Activated T-cell treated with anti-CD3 and anti-CD28 coated beads, Interleukin-2, amount 50 U/mL, for 24 hours (primary cell): ENCODE measurements around the gene INPP4A.
A peak's percentile ranks its signal among the peaks of the same experiment; 100 is the strongest.

Experiments used
- DNase-seq: peaks from one replicate; pipeline ENCODE4 v3.0.0-alpha.2; 2020
- H3K27ac Mint-ChIP-seq: 2 replicates; pipeline ENCODE4 v1.8.0; 2020; ENCODE audit warnings: mild to moderate bottlenecking, mixed read lengths
- H3K27me3 Mint-ChIP-seq: 2 replicates; pipeline ENCODE4 v1.8.0; 2020; ENCODE audit warnings: mixed read lengths
- H3K36me3 Mint-ChIP-seq: 2 replicates; pipeline ENCODE4 v1.8.0; 2020; ENCODE audit warnings: low read depth, mixed read lengths
- H3K4me1 Mint-ChIP-seq: 2 replicates; pipeline ENCODE4 v1.8.0; 2020; ENCODE audit warnings: low read depth, mixed read lengths
- H3K4me3 Mint-ChIP-seq: 2 replicates; pipeline ENCODE4 v1.8.0; 2020; ENCODE audit warnings: mild to moderate bottlenecking, moderate library complexity, mixed read lengths
- H3K9me3 Mint-ChIP-seq: 2 replicates; pipeline ENCODE4 v1.8.0; 2020; ENCODE audit warnings: mixed read lengths

Gene INPP4A

DNA sequence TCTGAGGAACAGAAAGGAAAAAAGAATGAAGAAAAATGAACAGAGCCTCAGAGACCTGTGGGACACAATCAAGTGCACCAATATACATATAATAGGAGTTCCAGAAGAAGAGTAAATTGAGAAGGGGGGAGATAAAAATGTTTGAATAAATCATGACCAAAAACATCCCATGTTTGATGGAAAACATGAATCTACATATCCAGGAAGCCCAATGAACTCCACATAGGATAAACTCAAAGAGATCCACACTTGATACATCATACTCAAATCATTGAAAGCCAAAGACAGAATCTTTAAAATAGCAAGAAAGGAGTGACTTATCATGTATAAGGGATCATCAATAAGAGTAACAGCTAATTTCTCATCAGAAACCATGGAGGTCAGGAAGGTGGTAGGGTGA lies 83.7 kb downstream of the INPP4A start:
- Mint-ChIP-seq H3K27ac (no peak overlapping the region), H3K27me3 (no peaks in the 10 kb centered on the region), H3K9me3 (no peaks in the 10 kb centered on the region), H3K4me1 (peaks cover 18% of the 10 kb centered on the region), H3K36me3 (peaks cover 48% of the 10 kb centered on the region), H3K4me3 (no peak overlapping the region)
- DNase-seq: no peak

DNA sequence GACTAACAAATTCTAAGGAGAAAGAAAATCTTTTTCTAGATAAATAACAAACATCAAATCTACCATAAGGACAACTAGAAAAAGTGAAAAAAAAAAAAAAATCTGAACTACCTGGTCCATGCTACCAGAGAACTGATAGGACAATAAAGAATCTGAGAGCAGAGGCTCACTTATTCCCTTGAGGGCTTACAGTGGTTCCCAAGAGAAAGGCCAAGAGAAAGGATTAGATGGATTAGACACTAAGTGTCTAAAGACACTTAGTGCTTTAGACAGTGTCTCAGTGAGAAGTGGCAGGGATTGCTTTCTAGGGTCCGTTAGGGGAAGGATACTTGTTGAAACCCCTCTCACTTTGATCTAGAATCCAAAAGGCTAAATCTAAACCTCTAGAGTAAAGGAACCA lies 85.5 kb downstream of the INPP4A start:
- H3K27me3 Mint-ChIP-seq: no peaks in the 10 kb centered on the region
- peaks cover 16% of the 10 kb centered on the region for H3K4me1 Mint-ChIP-seq
- no peak for DNase-seq
- H3K4me3 Mint-ChIP-seq: no peak overlapping the region
- H3K36me3 Mint-ChIP-seq: peaks cover 52% of the 10 kb centered on the region
- no peaks in the 10 kb centered on the region for H3K9me3 Mint-ChIP-seq
- peak overlapping the region; percentile 9 for H3K27ac Mint-ChIP-seq

DNA sequence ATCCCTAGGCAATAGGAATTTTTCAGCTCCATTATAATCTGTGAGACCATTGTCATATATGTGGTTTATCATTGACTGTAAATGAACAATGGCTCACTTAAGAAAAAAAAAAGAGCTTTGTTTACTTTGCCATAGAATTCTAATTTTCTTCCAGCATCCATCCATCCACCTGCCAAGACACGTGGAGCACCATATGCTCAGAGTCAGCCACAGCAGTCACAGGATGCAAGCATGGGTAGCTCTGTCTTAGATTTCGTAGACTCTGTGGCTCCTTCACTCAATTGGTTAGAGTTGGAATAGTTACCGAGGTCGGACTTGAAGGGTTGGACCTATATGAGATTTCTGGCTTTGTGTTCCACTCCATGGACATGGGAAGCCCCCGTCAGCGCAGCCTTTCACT lies 88.1 kb downstream of the INPP4A start:
- H3K4me3 Mint-ChIP-seq: no peak overlapping the region
- DNase-seq: no peak

DNA sequence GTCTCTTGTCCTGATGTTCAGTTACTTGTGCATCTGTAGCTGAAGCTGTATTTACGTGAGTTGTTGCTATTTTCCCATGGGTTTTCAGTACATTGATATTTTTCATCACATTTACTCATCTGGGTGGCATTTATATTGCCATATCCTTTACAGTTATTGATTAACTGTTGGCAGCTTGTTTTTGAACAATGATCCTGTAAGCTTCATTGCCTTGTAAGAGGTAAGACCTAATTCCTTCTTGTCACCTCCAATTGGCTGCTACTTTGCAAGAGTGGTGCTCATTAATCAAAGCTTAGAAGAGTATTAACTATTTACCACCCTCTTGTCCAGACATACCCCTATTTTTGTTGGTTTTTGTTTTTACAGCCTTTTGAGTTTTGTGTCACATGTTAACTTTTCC lies 88.9 kb downstream of the INPP4A start:
- no peak overlapping the region for H3K4me3 Mint-ChIP-seq
- H3K27ac Mint-ChIP-seq: no peak overlapping the region
- no peak for DNase-seq
- peaks cover 2% of the 10 kb centered on the region for H3K4me1 Mint-ChIP-seq
- no peaks in the 10 kb centered on the region for H3K9me3 Mint-ChIP-seq
- H3K27me3 Mint-ChIP-seq: no peaks in the 10 kb centered on the region
- peaks cover 56% of the 10 kb centered on the region for H3K36me3 Mint-ChIP-seq

More for the DNA sequence above, 88.1 kb downstream of the INPP4A start:
- peaks cover 56% of the 10 kb centered on the region for H3K36me3 Mint-ChIP-seq
- H3K27me3 Mint-ChIP-seq: no peaks in the 10 kb centered on the region
- no peak overlapping the region for H3K27ac Mint-ChIP-seq
- no peaks in the 10 kb centered on the region for H3K9me3 Mint-ChIP-seq
- H3K4me1 Mint-ChIP-seq: peaks cover 7% of the 10 kb centered on the region

DNA sequence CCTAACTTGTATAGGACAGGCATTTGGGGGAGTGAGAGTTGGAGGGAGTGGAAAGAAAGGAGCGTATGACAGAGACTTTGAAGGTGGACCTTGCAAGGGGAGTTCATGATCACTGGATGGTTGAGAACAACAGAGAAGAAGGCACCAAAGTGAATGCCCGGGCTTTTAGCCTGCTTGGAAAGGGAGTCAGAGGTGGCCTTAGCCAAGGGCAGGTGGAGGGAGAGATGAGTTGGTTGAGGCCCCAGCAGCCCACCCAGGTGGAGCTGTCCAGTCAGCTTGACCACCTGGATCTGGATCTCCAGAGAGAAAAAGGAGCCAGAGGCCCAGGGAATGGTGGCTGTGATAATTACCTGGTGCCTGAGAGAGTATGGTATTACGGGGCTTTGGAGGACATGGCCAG lies 90.1 kb downstream of the INPP4A start:
- H3K27ac Mint-ChIP-seq: peak overlapping the region; percentile 67
- no peaks in the 10 kb centered on the region for H3K27me3 Mint-ChIP-seq
- DNase-seq: no peak
- H3K4me3 Mint-ChIP-seq: no peak overlapping the region
- H3K36me3 Mint-ChIP-seq: peaks cover 67% of the 10 kb centered on the region
- no peaks in the 10 kb centered on the region for H3K9me3 Mint-ChIP-seq
- H3K4me1 Mint-ChIP-seq: peaks cover 2% of the 10 kb centered on the region

DNA sequence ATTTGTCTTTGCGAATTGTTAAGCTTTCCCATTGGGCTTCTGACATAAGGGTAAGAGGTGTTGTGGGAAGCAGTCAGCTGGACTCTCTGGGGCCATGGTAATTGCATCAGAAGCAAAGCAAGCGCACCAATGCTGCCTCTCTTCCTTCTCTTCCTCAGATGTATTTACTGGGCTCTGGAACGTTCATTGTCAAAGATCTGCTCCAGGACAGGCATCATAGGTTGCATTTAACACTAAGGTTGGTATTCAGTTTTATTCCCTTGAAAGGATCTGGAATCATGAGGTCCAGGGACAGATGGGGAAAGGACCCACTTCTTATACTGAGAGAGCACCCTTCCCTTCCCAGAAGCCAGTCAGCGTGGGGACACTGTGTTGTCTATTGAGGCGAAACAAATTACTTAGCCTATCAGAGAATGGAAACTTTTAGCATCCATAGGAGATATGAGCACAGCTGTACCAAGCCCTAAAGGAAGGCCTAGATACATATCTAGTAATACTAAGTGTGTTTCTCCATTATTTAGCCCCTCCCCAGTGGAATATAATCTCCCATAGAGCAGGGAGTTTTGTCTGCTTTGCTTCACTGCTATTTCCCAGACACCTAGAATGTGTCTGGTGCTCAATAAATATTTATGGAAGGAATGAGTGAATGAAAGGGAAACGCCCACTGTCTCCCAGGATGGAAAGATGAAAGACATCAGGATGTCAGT lies 91.5 kb downstream of the INPP4A start:
- Mint-ChIP-seq H3K4me1 (peaks cover 2% of the 10 kb centered on the region), H3K27ac (peak overlapping the region; percentile 47), H3K4me3 (no peak overlapping the region), H3K36me3 (peaks cover 78% of the 10 kb centered on the region), H3K27me3 (no peaks in the 10 kb centered on the region), H3K9me3 (no peaks in the 10 kb centered on the region)
- no peak for DNase-seq

DNA sequence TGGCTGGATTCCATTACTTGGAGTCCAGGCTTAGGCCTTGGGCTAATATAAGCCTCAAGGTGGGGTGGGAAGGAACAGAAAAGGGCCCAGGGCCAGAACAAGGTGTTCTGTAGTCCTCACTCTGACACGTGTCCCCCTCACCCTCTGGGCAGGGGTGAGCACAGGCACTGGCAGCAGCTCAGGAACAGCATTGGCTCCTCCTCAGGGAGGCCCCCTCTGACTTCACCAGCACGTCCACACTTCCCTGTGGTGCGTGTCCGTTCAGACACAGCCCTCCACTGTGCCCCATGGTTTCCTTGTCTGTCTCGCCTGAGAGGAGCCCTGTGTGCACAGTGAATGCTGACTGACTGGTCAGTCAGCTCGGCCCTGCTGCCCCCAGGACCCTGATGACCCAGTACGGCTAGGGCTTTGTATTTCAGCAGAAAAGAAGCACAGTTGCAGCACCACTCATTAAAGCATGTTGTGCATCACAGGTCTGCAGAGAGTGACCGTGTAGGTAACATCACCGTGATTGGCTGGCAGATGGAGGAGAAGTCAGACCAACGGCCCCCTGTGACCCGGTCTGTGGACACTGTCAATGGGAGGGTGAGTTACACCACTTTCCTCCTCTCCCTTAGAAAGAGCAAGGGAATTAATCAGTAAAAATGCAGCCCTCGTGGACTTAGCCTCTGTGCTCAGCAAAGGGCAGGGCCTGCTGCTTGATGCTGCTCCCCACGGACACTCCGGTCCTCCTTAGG lies 92.9 kb downstream of the INPP4A start:
- peak overlapping the region; percentile 60 for H3K27ac Mint-ChIP-seq
- no peak overlapping the region for H3K4me3 Mint-ChIP-seq
- peaks cover 12% of the 10 kb centered on the region for H3K4me1 Mint-ChIP-seq
- peaks cover 87% of the 10 kb centered on the region for H3K36me3 Mint-ChIP-seq
- no peaks in the 10 kb centered on the region for H3K27me3 Mint-ChIP-seq
- no peak for DNase-seq
- no peaks in the 10 kb centered on the region for H3K9me3 Mint-ChIP-seq

DNA sequence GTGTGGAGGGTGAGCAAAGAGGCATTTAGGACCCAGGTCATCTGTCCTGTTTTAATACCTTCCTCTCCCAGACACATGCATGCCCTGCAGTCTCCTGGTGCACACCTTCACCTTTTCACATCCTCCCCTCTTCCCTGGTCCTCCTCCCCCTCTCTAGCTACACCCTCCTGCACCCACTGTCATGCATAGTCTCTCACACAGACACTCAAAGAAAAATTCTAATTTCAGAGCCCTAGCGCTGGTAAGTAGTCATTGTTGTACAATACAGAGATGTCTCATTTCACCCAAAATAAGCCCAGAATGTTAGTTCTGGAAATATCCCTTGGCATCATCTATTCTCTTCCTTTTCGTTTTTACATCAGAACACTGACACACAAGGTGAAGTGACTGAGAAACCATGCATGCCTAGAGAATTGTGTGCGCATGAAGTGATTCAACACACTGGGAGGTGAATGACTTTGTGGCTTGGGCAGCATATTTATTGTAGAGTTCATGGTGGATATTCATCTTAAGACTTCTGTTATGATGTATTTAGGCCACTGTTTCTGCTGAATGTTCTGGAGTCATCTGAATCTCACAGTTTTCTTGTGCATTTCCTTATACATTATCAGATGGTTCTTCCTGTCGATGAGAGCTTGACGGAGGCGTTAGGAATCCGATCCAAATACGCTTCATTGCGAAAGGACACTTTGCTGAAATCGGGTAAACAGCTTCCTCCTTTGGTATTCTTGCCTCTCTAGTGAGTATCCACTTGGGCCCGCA lies 93.8 kb downstream of the INPP4A start:
- peak overlapping the region; percentile 60 for H3K27ac Mint-ChIP-seq

DNA sequence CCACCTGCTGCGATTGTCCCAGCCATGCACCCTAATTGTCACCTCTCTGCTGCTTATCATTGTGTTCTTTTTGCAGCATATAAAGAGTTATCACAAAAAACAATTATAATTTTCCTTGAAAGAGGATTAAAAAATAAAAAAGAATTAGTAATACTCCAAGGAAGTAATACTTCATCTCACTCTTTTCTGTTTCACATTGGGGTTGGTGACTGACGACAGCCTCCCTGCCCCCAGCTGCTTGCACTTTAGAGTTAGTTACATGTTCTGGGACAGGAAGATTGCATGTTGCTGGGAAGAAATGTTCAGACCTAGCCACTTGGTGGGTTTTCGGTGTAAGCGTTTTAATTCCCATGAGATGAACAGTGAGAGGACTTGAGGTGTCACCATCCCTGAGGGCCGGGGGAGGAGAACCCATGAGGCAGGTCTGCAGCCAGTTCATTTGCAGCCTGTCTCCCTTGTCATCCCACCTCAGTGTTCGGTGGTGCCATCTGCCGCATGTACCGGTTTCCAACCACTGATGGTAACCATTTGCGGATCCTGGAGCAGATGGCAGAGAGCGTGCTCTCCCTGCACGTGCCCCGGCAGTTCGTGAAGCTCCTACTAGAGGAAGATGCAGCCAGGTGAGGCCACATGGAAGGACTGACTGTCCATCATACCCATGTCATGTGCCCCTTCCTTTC lies 94.5 kb downstream of the INPP4A start:
- Mint-ChIP-seq H3K4me1 (peaks cover 13% of the 10 kb centered on the region), H3K36me3 (peaks cover 91% of the 10 kb centered on the region), H3K9me3 (no peaks in the 10 kb centered on the region), H3K27ac (peak overlapping the region; percentile 45), H3K27me3 (no peaks in the 10 kb centered on the region), H3K4me3 (no peak overlapping the region)
- DNase-seq: no peak

More for the DNA sequence above, 93.8 kb downstream of the INPP4A start:
- no peak overlapping the region for H3K4me3 Mint-ChIP-seq
- H3K9me3 Mint-ChIP-seq: no peaks in the 10 kb centered on the region
- DNase-seq: no peak
- H3K4me1 Mint-ChIP-seq: peaks cover 13% of the 10 kb centered on the region
- peaks cover 90% of the 10 kb centered on the region for H3K36me3 Mint-ChIP-seq
- no peaks in the 10 kb centered on the region for H3K27me3 Mint-ChIP-seq

DNA sequence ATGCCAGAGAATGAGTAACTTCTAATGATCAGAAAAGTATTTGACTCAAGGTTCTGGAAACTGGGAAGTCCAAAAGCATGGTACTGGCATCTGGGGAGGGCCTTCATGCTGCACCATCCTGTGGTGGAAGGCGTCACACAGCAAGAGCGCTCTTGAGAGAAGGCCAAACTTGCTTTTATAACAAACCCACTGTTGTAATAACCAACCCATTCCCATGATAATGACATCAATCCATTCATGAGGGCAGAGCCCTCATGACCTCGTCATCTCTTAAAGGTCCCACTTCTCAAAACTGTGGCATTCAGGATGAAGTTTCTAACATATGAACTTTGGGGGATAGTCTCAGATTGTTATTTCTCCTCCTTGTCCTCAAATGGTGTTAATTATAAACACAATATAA lies 95.9 kb downstream of the INPP4A start:
- Mint-ChIP-seq H3K27me3 (no peaks in the 10 kb centered on the region), H3K36me3 (peaks cover 91% of the 10 kb centered on the region), H3K9me3 (no peaks in the 10 kb centered on the region), H3K4me1 (peaks cover 15% of the 10 kb centered on the region), H3K4me3 (no peak overlapping the region), H3K27ac (peak overlapping the region; percentile 63)
- no peak for DNase-seq

DNA sequence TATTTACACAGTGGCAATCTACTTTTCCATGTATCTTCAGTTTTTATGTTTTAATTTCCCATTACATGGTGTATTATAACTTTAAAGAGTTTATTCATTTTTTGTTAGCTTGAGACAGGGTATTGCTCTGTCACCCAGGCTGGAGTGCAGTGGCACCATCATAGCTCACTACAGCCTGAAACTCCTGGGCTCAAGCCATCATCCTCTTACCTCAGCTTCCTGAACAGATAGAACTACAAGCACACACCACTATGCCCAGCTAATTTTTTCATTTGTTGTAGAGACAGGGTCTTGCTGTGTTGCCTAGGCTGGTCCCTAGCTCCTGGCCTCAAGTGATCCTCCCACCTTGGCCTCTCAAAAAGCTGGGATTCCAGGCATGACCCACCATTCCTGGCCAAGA lies 96.8 kb downstream of the INPP4A start:
- Mint-ChIP-seq H3K4me1 (peaks cover 15% of the 10 kb centered on the region), H3K36me3 (peaks cover 91% of the 10 kb centered on the region), H3K27me3 (no peaks in the 10 kb centered on the region), H3K9me3 (no peaks in the 10 kb centered on the region), H3K27ac (peak overlapping the region; percentile 61), H3K4me3 (no peak overlapping the region)
- DNase-seq: no peak

DNA sequence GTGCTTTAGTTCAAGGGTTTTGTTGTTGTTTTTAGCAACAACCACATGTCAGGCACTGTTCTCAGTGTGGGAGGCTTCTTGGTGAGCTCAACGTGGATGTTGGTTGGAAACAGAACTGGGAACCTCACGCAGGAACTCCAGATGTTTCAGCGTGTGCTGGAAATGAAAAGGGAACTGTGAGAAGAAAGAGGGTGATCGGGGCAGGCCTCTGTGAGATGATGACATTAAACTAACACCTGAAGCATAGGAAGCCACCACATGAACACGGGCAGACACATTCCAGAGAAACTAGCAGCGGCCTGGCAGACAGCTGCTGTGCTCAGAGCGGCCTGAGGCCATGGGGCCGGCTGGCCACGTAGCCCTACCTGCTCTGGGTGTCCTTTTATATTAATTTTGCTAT lies 97.2 kb downstream of the INPP4A start:
- no peak overlapping the region for H3K4me3 Mint-ChIP-seq
- peaks cover 91% of the 10 kb centered on the region for H3K36me3 Mint-ChIP-seq
- no peaks in the 10 kb centered on the region for H3K27me3 Mint-ChIP-seq
- no peaks in the 10 kb centered on the region for H3K9me3 Mint-ChIP-seq
- H3K27ac Mint-ChIP-seq: peak overlapping the region; percentile 61
- no peak for DNase-seq
- H3K4me1 Mint-ChIP-seq: peaks cover 18% of the 10 kb centered on the region

DNA sequence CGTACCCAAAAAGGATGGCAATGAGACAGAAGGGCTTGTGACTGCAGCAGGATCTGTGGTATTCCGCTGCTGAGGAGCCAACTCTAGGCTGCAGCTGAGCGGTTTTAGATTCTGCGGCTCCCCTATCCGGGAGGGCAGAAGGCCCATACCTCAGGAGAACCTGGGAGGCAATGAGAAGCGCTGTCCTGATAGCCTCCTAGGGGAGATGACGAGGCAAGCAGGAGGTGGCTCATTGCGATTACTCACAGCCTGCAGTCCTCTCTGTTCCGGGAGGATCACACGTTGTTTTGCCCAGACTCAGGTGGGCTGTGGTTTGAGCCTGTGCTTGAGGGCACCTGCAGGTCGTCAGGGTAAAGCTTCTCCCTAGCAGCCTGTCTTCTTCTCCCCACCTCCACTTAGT lies 98.6 kb downstream of the INPP4A start:
- no peak overlapping the region for H3K4me3 Mint-ChIP-seq
- peaks cover 91% of the 10 kb centered on the region for H3K36me3 Mint-ChIP-seq
- H3K27ac Mint-ChIP-seq: no peak overlapping the region
- peaks cover 29% of the 10 kb centered on the region for H3K4me1 Mint-ChIP-seq
- no peaks in the 10 kb centered on the region for H3K9me3 Mint-ChIP-seq
- no peak for DNase-seq
- no peaks in the 10 kb centered on the region for H3K27me3 Mint-ChIP-seq

DNA sequence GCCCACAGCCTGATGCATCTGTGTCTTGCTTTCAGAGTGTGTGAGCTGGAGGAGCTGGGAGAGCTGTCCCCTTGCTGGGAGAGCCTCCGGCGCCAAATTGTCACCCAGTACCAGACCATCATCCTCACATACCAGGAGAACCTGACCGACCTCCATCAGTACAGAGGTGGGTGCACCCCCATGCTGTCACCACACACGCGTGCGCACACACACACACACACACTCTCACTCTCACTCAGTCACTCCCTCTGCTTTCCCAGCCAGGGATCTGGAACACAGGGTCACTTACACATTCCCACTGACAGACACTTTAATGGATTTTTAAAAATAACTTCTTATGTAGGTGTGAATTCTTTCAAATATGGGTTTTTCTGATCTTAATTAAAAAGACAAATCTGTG lies 99.2 kb downstream of the INPP4A start:
- Mint-ChIP-seq H3K27me3 (no peaks in the 10 kb centered on the region), H3K36me3 (peaks cover 89% of the 10 kb centered on the region), H3K4me1 (peaks cover 30% of the 10 kb centered on the region), H3K27ac (peak overlapping the region; percentile 72), H3K4me3 (no peak overlapping the region), H3K9me3 (no peaks in the 10 kb centered on the region)
- no peak for DNase-seq
